Kidney glomerular epithelial cell (primary cell): Measurements from ENCODE around the gene SGCD.

Experiments
- DNase-seq: peaks from one replicate; lab custom pipeline; 2025; lab: John Stamatoyannopoulos, UW

Gene SGCD

DNA sequence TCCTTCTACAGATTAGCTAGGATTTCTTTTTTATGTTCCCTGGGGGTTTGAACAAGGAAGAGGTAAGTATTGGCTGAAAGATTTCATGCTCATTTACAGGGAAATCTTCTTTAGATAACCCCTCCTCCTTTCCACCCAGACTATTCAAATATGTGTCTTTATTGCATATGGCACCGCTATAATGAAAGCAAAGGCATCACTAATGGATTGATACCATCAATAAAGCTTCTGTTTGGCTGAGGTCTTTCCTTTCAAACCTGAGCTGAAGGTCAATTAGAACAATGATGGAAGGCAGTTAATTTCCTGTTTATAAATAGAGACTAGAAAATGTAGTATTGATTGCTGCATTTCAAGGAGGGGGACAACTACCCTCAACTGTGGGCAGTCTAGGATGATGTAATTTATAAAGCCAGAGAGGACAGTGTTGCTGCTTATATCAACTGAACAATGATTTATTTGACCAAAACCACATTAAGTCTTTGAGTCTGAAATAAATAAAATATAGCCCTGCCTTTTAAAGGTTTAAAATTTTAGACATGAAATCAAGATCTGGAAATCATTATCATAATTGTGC, 132.9 kb downstream of the SGCD start:
- DNase-seq, result no peak

- peak; percentile 16 for DNase-seq
Observed at GRCh38 chr5:156460471-156460870, 133.5 kb downstream of the SGCD start.

DNA sequence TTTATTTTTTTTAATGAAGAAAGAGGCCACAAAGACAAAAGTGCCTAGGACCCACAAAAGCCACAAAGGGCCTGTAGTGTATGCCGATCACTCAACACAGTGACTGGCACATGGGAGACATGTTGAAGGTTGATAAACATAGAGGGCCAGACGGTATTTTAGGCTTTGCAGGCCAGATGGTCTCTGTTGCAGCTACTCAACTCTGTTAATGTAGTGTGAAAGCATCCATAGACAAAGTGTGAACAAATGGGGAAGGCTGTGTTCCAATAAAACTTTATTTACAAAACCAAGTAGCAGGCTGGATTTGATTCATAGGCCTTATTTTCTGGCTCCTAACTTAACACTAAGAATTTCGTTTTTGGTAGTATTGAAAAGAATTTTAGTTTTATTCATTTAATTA, 139.9 kb downstream of the SGCD start:
- DNase-seq, result no peak

DNA sequence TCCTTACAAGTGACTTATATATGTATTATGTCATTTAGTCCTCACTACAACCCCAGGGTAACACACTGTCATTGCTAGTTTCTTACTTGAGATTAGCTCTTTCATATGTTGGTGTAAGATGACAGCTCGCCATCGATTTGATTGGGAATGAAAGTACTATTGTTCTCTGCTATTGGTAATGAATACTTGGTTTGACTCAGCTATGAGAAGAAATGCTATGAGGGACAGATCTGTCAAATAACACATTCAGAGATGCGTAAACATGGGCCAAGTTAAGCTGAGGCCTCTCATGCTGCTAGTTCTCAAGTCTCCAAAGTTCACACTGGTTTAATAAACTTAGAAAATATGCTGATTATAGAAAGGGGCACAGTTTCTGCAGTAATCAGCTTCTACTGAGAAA, 142.7 kb downstream of the SGCD start:
- no peak for DNase-seq

GRCh38 chr5:156471893-156472292, 144.9 kb downstream of the SGCD start:
- DNase-seq, result no peak

DNA sequence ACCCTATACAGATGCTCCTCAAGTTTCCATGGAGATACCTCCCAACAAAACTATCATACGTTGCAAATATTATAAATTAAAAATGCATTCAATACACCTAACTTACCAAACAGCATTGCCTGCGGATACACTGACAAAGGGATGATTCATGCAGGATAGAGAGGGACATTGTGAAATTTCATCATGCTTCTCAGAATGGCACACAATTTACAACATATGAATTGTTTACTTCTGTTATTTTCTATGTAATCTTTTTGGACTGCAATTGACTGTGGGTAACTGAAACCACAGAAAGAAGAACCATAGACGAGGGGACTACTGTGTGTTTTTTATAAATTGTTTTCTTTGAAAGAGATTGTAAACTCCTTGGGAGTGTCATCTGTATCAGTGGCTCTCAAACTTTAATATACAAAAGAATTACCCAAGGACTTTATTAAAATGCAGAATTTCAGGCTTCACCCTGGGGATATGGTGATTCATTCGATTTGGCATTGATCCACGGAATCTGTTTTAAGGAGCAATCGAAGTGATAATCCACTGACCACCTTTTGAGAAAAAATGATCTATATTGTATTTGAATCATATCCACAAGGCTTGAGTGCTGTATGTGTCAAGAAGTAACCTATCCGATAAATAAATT, 146.4 kb downstream of the SGCD start:
- DNase-seq, result no peak

- peak; percentile 12 for DNase-seq
Observed at GRCh38 chr5:156474251-156474650, 147.3 kb downstream of the SGCD start.

- DNase-seq, result peak; percentile 98
Observed at GRCh38 chr5:156475182-156476157, 148.5 kb downstream of the SGCD start.

GRCh38 chr5:156476158-156476551, 149.2 kb downstream of the SGCD start:
- DNase-seq, result no peak

- no peak for DNase-seq
Observed at GRCh38 chr5:156476678-156477077, 149.7 kb downstream of the SGCD start.

GRCh38 chr5:156477196-156477595, 150.2 kb downstream of the SGCD start:
- DNase-seq, result peak; percentile 35

DNA sequence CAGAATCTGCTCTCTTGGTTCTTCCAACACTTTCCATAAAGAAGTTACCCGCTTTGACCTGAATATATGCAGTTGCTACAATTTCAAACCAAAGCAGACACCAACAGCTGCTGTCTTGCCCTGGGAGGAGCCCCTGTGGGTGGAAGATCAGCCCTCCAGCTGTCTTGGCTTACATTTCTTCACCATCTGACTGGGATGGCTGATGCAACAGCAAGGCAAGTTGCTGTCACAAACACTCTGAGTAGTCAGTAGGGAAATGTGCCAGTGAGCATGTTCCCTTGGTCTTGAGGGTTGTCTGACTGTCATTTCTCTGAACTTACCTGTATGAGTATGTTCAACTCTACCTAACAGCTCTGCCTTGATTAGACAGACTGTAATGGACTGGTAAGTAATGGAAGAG, 152.9 kb downstream of the SGCD start:
- no peak for DNase-seq

DNA sequence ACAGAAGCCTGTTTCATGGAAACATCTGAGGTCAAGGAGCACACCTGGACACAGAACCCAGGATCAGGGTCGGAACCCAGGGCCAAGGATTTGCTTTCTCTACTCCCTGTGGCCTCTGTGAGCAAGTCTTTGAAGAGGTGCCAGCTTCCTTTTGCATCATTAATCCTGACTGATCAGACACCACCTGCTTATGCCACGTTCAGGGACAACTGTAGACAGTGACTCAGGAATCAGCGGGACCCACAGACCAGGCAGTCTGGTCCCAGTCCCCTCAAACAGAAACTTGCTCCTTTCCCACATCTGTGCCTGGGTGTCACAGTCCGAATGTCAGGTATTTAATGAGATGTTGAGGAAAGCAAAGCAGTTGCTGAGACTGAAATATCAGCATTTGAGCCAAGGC, 154.8 kb downstream of the SGCD start:
- DNase-seq, result peak; percentile 25

DNA sequence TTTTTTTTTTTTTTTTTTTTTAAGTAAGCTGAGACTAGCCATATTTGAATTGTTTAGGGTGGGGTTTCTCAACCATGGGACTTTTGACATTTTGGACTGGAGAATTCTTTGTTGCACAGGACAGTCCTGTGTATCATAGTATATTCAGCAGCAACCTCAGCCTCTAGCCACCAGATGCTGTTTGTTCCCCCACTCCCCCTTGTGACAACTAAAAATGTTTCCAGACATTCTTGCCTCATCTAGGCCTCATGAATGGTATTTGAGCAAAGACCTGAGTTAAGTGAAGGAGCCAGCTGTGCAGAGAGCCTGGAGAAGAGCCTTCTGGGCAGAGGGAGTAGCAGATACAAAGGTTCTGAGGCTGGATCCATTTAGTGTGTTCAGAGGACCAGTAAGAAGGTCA, 155.9 kb downstream of the SGCD start:
- DNase-seq, result no peak

- no peak for DNase-seq
Observed at GRCh38 chr5:156486394-156487238, 159.7 kb downstream of the SGCD start.

GRCh38 chr5:156491766-156492165, 164.8 kb downstream of the SGCD start:
- no peak for DNase-seq

DNA sequence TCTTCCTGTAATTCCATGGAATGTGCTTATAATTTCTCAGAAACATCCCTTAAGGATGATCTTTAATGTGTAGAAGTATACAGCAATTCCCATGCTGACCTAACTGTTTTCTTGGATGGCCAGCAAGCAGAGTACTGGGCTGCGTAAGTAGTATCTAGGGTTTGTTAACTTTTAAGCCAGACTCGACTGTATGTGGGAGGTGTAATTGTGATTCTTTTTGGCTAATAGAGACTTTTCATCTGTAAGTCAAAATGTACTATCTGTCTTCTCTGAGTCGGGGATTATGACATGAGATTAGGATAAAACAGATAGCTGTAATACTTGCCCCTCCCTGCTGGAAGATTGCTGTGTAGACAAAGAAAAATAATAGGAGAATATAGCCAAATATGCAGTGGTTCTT, 169.3 kb downstream of the SGCD start:
- no peak for DNase-seq

DNA sequence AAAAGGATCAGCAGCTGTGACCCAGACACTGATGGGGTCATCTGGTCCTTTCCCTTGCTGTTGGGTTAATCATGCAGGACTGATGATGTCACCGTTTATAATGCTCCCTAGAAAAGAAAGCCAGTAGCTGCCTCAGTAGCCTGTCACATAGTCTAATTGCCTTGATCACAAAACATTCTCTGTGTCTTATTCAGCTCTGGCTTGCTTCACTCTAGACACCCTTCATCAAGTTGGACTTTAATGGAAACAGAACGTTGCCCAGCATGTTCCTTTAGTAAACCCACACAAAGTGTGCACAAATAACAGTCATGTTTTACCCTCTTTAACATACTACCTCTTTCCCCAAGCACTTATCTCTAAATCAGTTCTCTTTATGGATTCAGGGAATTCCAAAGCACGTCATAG, 170.8 kb downstream of the SGCD start:
- peak; percentile 80 for DNase-seq

- no peak for DNase-seq
Observed at GRCh38 chr5:156498226-156498980, 171.4 kb downstream of the SGCD start.

- DNase-seq, result no peak
Observed at GRCh38 chr5:156500755-156501154, 173.8 kb downstream of the SGCD start.

DNA sequence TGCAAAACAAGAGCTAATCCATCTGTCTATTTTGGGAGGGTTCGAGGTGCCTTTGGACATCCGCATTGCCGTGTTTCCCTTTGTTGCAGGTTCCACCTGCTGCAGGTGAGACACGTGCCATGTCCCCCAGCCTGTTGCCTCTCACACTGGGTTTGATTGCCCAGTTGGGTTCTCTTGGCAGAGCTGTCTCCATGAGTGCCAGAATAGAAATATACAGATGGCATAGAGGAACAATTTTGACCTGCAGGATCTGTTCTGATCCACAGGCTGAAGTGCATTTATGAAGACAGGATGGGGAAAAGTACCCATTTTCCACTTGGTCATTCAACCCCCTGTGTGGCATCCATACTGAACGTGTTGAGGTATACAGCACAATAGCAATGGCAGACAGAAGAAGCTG, 178.1 kb downstream of the SGCD start:
- DNase-seq, result no peak
